ENCODE results near the gene WNT9B. TPM values are rescaled to one million over a fixed set of nuclear protein-coding genes. Genes with fewer than 3 reads are reported as not detected.

The WNT9B gene
- total RNA-seq, 6 experiments from 2014 or later, result not detected

DNA sequence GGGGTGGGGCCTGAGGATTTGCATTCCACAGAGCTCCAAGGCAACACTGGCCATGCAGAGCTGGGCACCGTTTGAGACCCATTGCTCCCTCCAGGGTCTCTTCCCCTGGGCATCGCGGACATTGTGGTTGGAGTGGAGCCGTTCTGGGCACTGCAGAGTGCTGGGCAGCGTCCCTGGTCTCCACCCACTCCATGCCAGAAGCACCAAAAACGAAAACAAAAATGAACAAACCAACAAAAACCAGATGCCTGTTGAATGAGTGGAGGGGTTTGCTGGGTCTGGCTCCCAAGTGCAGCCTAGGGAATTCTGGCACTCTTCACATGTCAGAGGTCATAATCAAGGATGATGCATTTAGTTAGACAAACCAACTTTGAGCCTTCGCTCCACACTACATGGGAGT, 17.9 kb downstream of the WNT9B start:
- H3K4me1 Mint-ChIP-seq (ENCODE audit: low read depth), result peaks cover 8% of the 10 kb centered on the region

DNA sequence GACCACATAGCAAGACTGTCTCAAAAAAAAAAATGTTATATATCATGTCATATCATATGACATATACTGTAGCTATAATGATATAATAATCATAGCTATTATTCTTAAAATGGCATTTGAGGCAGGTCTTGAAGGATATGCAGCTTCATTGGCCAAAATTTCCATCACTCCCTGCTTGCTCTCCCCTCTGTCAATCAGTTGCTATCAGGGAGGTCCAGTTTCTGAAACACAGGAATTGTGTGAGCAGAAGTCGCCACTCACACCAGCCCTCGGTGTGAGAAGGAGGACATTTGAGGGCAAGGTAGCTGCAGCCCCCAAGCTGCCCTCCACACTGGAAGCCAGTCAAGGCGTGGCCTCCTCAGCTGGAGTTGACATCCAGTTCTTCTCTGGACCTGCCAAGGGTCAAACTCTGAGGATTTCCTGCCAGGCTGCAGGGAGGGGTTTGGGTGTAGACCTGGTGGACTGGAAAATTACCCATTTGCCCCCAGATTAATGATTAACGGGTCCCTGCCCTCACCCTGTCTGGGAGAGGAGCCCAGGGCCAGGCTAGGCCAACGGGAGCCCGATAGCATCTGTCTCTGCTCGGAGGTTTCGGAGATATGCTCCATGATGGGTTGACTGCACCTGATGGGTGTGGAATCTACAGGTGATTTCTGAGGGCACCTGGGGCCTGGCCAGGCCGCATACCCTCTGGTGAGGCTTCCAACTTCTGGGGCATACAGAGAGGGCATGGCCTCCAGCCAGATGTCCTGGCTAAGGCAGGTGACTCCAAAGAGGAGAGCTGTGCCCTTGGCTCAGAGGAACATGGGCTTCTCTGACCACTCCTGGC, 18.8 kb downstream of the WNT9B start:
- H3K36me3 Mint-ChIP-seq (ENCODE audit: low read depth), result no peaks in the 10 kb centered on the region
- peaks cover 25% of the 10 kb centered on the region for H3K27me3 Mint-ChIP-seq (ENCODE audit: insufficient read depth)
- no peak overlapping the region for H3K4me3 Mint-ChIP-seq
- no peak for DNase-seq
- peaks cover 2% of the 10 kb centered on the region for H3K4me1 Mint-ChIP-seq (ENCODE audit: low read depth)
- no peaks in the 10 kb centered on the region for H3K9me3 Mint-ChIP-seq
- H3K27ac Mint-ChIP-seq, result no peak overlapping the region
- TF ChIP-seq, protein P1, sequence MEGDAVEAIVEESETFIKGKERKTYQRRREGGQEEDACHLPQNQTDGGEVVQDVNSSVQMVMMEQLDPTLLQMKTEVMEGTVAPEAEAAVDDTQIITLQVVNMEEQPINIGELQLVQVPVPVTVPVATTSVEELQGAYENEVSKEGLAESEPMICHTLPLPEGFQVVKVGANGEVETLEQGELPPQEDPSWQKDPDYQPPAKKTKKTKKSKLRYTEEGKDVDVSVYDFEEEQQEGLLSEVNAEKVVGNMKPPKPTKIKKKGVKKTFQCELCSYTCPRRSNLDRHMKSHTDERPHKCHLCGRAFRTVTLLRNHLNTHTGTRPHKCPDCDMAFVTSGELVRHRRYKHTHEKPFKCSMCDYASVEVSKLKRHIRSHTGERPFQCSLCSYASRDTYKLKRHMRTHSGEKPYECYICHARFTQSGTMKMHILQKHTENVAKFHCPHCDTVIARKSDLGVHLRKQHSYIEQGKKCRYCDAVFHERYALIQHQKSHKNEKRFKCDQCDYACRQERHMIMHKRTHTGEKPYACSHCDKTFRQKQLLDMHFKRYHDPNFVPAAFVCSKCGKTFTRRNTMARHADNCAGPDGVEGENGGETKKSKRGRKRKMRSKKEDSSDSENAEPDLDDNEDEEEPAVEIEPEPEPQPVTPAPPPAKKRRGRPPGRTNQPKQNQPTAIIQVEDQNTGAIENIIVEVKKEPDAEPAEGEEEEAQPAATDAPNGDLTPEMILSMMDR (IDR thresholded peaks at IDR 0.05), result no peak

More for the DNA sequence above, 17.9 kb downstream of the WNT9B start:
- Mint-ChIP-seq H3K4me3 (no peak overlapping the region), H3K27ac (no peak overlapping the region), H3K27me3 (ENCODE audit: insufficient read depth) (peaks cover 26% of the 10 kb centered on the region), H3K36me3 (ENCODE audit: low read depth) (no peaks in the 10 kb centered on the region), H3K9me3 (no peaks in the 10 kb centered on the region)
- TF ChIP-seq, protein P1 (IDR thresholded peaks at IDR 0.05), result no peak
- DNase-seq, result no peak

DNA sequence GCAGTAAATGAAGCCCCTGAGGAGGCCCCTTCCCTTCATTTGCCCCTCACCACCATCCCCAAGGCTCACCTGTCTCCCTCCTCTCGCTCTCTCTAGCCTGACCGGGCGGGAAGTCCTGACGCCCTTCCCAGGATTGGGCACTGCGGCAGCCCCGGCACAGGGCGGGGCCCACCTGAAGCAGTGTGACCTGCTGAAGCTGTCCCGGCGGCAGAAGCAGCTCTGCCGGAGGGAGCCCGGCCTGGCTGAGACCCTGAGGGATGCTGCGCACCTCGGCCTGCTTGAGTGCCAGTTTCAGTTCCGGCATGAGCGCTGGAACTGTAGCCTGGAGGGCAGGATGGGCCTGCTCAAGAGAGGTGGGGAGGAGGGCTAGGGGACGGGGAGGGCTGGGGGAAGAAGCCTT, 21.0 kb downstream of the WNT9B start:
- Mint-ChIP-seq H3K4me1 (ENCODE audit: low read depth) (no peaks in the 10 kb centered on the region), H3K4me3 (no peak overlapping the region), H3K27me3 (ENCODE audit: insufficient read depth) (peaks cover 20% of the 10 kb centered on the region), H3K36me3 (ENCODE audit: low read depth) (no peaks in the 10 kb centered on the region), H3K27ac (no peak overlapping the region), H3K9me3 (no peaks in the 10 kb centered on the region)
- TF ChIP-seq, protein P1 (IDR thresholded peaks at IDR 0.05), result no peak
- DNase-seq, result no peak

DNA sequence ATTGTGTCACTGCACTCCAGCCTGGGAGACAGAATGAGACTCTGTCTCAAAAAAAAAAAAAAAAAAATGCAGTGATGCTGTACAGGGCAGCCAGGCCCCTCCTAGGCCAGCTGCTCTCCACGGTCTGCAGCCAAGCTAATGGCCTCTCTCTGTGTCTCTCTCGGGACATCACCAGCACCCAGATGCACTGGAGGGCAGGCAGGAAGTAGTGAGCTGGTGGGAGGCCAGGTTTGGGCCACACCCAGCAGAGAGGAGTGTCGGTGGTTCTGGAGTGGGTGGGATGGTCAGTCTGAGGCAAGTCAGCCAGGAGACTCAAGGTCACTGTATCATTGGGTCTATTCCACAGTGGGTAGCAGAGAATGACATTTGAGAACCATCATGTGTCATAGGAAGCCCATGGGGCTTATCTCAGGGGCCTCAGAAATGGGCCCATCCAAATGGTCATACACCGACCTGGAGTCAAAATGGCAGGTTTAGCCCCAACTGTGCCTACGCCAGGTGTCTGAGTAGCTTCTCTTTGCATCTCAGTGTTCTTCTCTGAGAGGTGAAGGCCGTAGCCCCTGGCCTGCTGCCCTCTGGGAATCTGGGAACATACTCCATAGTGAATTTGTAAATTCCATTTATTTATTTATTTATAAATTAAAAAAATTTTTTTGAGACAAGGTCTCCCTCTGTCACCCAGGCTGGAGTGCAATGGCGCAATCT, 22.7 kb downstream of the WNT9B start:
- no peak overlapping the region for H3K4me3 Mint-ChIP-seq
- no peak for DNase-seq
- peaks cover 30% of the 10 kb centered on the region for H3K27me3 Mint-ChIP-seq (ENCODE audit: insufficient read depth)
- no peaks in the 10 kb centered on the region for H3K9me3 Mint-ChIP-seq
- H3K36me3 Mint-ChIP-seq (ENCODE audit: low read depth), result no peaks in the 10 kb centered on the region
- no peaks in the 10 kb centered on the region for H3K4me1 Mint-ChIP-seq (ENCODE audit: low read depth)
- no peak overlapping the region for H3K27ac Mint-ChIP-seq
- TF ChIP-seq, protein P1 (IDR thresholded peaks at IDR 0.05), result no peak

DNA sequence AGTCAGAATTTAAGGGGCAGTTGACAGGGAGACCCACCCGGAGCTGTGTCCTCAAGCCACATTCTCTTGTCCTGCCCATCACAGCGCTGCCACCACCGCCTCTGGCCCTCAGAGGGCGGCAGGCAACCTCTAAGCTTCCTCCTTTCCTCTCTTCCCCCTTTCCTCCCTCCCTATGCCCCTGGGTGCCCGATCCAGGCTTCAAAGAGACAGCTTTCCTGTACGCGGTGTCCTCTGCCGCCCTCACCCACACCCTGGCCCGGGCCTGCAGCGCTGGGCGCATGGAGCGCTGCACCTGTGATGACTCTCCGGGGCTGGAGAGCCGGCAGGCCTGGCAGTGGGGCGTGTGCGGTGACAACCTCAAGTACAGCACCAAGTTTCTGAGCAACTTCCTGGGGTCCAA, 23.5 kb downstream of the WNT9B start:
- DNase-seq, result no peak
- TF ChIP-seq, protein P1 (IDR thresholded peaks at IDR 0.05), result no peak
- Mint-ChIP-seq H3K4me3 (no peak overlapping the region), H3K36me3 (ENCODE audit: low read depth) (no peaks in the 10 kb centered on the region), H3K27me3 (ENCODE audit: insufficient read depth) (peaks cover 34% of the 10 kb centered on the region), H3K27ac (no peak overlapping the region), H3K4me1 (ENCODE audit: low read depth) (no peaks in the 10 kb centered on the region), H3K9me3 (no peaks in the 10 kb centered on the region)

Data from HFFc6 (cell line).